Measurements from ENCODE around the gene COL26A1.

COL26A1 gene

DNA sequence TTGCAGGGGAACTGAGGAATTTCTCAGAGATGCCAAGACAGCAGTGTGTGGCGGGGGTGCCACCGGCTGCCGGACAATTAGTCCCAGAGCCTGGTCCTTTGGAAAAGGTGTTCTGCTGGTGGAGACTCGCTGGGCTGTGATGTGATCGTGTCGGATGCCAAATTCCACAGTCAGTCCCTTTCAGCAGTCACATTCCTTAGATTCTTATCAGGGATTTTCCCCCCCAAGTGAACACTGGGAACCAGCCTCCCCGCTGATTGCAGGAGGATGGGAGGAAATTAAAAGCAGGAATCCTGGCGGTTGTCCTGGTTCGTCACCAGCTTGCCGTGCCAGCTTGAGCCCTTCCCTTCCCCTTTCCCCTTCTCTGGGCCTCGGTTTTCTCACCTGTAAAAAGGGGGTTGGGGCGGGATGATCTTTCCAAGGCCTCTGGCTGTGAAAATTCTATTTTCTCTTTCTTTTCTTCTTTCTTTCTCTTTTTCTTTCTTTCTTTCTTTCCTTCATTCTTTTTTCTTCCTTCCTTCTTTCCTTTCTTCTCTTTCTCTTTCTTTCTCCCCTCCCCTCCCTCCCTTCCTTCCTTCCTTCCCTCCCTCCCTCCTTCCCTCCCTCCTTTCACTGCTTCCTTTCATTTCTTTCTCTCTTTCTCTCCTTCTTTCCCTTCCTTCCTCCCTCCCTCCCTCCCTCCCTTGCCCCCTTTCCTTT is 39.6 kb downstream of the COL26A1 start (continued):
- TF ChIP-seq, protein P1, sequence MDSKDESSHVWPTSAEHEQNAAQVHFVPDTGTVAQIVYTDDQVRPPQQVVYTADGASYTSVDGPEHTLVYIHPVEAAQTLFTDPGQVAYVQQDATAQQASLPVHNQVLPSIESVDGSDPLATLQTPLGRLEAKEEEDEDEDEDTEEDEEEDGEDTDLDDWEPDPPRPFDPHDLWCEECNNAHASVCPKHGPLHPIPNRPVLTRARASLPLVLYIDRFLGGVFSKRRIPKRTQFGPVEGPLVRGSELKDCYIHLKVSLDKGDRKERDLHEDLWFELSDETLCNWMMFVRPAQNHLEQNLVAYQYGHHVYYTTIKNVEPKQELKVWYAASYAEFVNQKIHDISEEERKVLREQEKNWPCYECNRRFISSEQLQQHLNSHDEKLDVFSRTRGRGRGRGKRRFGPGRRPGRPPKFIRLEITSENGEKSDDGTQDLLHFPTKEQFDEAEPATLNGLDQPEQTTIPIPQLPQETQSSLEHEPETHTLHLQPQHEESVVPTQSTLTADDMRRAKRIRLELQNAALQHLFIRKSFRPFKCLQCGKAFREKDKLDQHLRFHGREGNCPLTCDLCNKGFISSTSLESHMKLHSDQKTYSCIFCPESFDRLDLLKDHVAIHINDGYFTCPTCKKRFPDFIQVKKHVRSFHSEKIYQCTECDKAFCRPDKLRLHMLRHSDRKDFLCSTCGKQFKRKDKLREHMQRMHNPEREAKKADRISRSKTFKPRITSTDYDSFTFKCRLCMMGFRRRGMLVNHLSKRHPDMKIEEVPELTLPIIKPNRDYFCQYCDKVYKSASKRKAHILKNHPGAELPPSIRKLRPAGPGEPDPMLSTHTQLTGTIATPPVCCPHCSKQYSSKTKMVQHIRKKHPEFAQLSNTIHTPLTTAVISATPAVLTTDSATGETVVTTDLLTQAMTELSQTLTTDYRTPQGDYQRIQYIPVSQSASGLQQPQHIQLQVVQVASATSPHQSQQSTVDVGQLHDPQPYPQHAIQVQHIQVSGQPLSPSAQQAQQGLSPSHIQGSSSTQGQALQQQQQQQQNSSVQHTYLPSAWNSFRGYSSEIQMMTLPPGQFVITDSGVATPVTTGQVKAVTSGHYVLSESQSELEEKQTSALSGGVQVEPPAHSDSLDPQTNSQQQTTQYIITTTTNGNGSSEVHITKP (tag by site-specific recombination; IDR thresholded peaks at IDR 0.05): peak; percentile 97
- TF ChIP-seq BCL11B (tag by site-specific recombination; IDR thresholded peaks at IDR 0.05; ENCODE audit: low read depth) (no peak), ZNF335 (tag by site-specific recombination; conservative IDR thresholded peaks at IDR 0.05) (peak; percentile 46), KLF9 (tag by site-specific recombination; IDR thresholded peaks at IDR 0.05; ENCODE audit: low read depth) (no peak), ZNF302 (tag by site-specific recombination; IDR thresholded peaks at IDR 0.05; ENCODE audit: low read depth) (no peak), GLIS1 (tag by site-specific recombination; IDR thresholded peaks at IDR 0.05) (peak; percentile 85), ZXDB (tag by site-specific recombination; IDR thresholded peaks at IDR 0.05) (no peak), GLIS2 (tag by site-specific recombination; IDR thresholded peaks at IDR 0.05) (peak; percentile 39; the same call in 1 of the 2 replicates), ZNF560 (tag by site-specific recombination; IDR thresholded peaks at IDR 0.05; ENCODE audit: borderline replicate concordance) (no peak), BCL11A (tag by site-specific recombination; IDR thresholded peaks at IDR 0.05; ENCODE audit: low read depth) (peak; percentile 42; the same call in 1 of the 2 replicates), PRDM1 (tag by site-specific recombination; IDR thresholded peaks at IDR 0.05) (peak; percentile 92), ZNF768 (tag by site-specific recombination; IDR thresholded peaks at IDR 0.05) (no peak), HOXC10 (CRISPR knock-in tag; IDR thresholded peaks at IDR 0.05) (no peak), ZNF660 (tag by site-specific recombination; IDR thresholded peaks at IDR 0.05) (no peak), ZNF248 (tag by site-specific recombination; IDR thresholded peaks at IDR 0.05) (no peak), HOXD13 (CRISPR knock-in tag; IDR thresholded peaks at IDR 0.05; ENCODE audit: borderline replicate concordance) (no peak), ZBTB20 (tag by site-specific recombination; IDR thresholded peaks at IDR 0.05) (no peak), ZNF324 (tag by site-specific recombination; IDR thresholded peaks at IDR 0.05) (no peak), ZNF596 (tag by site-specific recombination; IDR thresholded peaks at IDR 0.05) (no peak), ZIC2 (tag by site-specific recombination; IDR thresholded peaks at IDR 0.05) (peak; percentile 81), ZFHX2 (tag by site-specific recombination; conservative IDR thresholded peaks at IDR 0.05) (no peak), ZNF747 (tag by site-specific recombination; IDR thresholded peaks at IDR 0.05) (no peak), ZNF184 (tag by site-specific recombination; IDR thresholded peaks at IDR 0.05) (no peak), ZNF558 (tag by site-specific recombination; IDR thresholded peaks at IDR 0.05) (no peak), FEZF1 (tag by site-specific recombination; IDR thresholded peaks at IDR 0.05) (peak; percentile 52)
- TF ChIP-seq, protein P2, sequence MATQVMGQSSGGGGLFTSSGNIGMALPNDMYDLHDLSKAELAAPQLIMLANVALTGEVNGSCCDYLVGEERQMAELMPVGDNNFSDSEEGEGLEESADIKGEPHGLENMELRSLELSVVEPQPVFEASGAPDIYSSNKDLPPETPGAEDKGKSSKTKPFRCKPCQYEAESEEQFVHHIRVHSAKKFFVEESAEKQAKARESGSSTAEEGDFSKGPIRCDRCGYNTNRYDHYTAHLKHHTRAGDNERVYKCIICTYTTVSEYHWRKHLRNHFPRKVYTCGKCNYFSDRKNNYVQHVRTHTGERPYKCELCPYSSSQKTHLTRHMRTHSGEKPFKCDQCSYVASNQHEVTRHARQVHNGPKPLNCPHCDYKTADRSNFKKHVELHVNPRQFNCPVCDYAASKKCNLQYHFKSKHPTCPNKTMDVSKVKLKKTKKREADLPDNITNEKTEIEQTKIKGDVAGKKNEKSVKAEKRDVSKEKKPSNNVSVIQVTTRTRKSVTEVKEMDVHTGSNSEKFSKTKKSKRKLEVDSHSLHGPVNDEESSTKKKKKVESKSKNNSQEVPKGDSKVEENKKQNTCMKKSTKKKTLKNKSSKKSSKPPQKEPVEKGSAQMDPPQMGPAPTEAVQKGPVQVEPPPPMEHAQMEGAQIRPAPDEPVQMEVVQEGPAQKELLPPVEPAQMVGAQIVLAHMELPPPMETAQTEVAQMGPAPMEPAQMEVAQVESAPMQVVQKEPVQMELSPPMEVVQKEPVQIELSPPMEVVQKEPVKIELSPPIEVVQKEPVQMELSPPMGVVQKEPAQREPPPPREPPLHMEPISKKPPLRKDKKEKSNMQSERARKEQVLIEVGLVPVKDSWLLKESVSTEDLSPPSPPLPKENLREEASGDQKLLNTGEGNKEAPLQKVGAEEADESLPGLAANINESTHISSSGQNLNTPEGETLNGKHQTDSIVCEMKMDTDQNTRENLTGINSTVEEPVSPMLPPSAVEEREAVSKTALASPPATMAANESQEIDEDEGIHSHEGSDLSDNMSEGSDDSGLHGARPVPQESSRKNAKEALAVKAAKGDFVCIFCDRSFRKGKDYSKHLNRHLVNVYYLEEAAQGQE (tag by site-specific recombination; IDR thresholded peaks at IDR 0.05): no peak
- TF ChIP-seq, protein P3, sequence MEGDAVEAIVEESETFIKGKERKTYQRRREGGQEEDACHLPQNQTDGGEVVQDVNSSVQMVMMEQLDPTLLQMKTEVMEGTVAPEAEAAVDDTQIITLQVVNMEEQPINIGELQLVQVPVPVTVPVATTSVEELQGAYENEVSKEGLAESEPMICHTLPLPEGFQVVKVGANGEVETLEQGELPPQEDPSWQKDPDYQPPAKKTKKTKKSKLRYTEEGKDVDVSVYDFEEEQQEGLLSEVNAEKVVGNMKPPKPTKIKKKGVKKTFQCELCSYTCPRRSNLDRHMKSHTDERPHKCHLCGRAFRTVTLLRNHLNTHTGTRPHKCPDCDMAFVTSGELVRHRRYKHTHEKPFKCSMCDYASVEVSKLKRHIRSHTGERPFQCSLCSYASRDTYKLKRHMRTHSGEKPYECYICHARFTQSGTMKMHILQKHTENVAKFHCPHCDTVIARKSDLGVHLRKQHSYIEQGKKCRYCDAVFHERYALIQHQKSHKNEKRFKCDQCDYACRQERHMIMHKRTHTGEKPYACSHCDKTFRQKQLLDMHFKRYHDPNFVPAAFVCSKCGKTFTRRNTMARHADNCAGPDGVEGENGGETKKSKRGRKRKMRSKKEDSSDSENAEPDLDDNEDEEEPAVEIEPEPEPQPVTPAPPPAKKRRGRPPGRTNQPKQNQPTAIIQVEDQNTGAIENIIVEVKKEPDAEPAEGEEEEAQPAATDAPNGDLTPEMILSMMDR (tag by site-specific recombination; IDR thresholded peaks at IDR 0.05): no peak
- TF ChIP-seq, protein P4, sequence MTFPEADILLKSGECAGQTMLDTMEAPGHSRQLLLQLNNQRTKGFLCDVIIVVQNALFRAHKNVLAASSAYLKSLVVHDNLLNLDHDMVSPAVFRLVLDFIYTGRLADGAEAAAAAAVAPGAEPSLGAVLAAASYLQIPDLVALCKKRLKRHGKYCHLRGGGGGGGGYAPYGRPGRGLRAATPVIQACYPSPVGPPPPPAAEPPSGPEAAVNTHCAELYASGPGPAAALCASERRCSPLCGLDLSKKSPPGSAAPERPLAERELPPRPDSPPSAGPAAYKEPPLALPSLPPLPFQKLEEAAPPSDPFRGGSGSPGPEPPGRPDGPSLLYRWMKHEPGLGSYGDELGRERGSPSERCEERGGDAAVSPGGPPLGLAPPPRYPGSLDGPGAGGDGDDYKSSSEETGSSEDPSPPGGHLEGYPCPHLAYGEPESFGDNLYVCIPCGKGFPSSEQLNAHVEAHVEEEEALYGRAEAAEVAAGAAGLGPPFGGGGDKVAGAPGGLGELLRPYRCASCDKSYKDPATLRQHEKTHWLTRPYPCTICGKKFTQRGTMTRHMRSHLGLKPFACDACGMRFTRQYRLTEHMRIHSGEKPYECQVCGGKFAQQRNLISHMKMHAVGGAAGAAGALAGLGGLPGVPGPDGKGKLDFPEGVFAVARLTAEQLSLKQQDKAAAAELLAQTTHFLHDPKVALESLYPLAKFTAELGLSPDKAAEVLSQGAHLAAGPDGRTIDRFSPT (tag by site-specific recombination; IDR thresholded peaks at IDR 0.05): peak; percentile 47; the same call in 1 of the 2 replicates
- TF ChIP-seq, protein P5, sequence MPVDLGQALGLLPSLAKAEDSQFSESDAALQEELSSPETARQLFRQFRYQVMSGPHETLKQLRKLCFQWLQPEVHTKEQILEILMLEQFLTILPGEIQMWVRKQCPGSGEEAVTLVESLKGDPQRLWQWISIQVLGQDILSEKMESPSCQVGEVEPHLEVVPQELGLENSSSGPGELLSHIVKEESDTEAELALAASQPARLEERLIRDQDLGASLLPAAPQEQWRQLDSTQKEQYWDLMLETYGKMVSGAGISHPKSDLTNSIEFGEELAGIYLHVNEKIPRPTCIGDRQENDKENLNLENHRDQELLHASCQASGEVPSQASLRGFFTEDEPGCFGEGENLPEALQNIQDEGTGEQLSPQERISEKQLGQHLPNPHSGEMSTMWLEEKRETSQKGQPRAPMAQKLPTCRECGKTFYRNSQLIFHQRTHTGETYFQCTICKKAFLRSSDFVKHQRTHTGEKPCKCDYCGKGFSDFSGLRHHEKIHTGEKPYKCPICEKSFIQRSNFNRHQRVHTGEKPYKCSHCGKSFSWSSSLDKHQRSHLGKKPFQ (tag by site-specific recombination; IDR thresholded peaks at IDR 0.05): no peak
